GM18951 (cell line): ENCODE data around the gene ISOC2.

Experiments used
- POLR2A ChIP-seq: IDR thresholded peaks from 4 replicates; pipeline ENCODE4 v1.6.1; 2011; ENCODE audit warnings: mild to moderate bottlenecking; ENCODE audit not compliant: insufficient read length, insufficient read depth; ENCODE audit errors: extremely low read depth
- in situ Hi-C: fragments of 300-500 bp; cut with MboI; formaldehyde crosslinking; loops from one replicate; pipeline ENCODE4 v1.12.0; 2022; ENCODE audit warnings: low sequenced_read_pairs, mixed read lengths, inconsistent platforms; ENCODE audit not compliant: unreplicated experiment

The ISOC2 gene

GRCh38 chr19:55494172-55494761 lies 32.8 kb upstream of the ISOC2 start:
- in situ Hi-C loops: no loop called here
- no peak for TF ChIP-seq POLR2A

- in situ Hi-C loops: no loop called here
- TF ChIP-seq POLR2A: no peak
Measured at GRCh38 chr19:55493645-55494171, 32.3 kb upstream of the ISOC2 start.

- in situ Hi-C loops: no loop called here
- TF ChIP-seq POLR2A: no peak
Measured at GRCh38 chr19:55493052-55493644, 31.7 kb upstream of the ISOC2 start.

- in situ Hi-C loops: no loop called here
- TF ChIP-seq POLR2A: no peak
Measured at GRCh38 chr19:55492362-55492944, 31.0 kb upstream of the ISOC2 start.

DNA sequence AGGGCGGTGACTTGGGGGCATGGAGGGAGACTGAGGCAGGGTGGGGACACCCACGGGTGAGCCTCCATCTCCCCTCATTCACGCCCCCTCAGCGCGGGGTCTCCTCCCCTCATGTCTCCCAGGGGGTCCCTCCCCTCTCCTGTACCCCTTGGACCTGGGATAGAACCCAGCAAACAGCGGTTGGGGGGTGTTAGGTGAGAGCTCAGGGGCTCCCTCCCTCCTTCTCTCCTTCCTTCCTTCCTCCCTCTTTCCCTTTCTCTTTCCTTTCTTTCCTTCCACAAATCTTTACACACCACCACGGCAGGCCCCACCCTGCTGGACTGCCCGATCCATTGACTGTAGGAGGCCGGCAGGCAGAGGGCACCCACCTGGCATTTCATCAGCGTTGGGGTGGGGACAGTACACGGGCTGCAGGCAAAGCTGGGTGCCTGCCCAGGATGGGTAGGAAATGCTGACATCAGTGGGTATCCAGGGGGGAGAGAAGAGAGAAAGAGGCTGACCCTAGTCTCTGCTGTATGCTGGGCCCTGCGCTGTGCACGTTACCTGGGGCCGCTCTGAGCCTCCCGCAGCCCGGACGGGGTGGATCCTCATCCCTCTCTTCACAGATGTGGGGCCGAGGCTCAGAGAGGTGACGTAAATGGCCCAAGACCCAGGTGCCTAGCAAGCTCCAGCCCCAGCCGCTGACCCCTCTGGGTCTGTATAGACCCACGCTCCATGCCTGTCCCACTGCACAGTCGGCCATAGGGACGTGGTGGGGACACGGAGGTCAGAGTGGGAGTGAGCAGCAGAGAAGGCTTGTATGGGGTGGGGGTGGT lies 30.3 kb upstream of the ISOC2 start:
- no peak for TF ChIP-seq POLR2A
- in situ Hi-C loops: no loop called here

GRCh38 chr19:55490478-55491432 lies 29.3 kb upstream of the ISOC2 start:
- TF ChIP-seq POLR2A: no peak
- in situ Hi-C loops: no loop called here

DNA sequence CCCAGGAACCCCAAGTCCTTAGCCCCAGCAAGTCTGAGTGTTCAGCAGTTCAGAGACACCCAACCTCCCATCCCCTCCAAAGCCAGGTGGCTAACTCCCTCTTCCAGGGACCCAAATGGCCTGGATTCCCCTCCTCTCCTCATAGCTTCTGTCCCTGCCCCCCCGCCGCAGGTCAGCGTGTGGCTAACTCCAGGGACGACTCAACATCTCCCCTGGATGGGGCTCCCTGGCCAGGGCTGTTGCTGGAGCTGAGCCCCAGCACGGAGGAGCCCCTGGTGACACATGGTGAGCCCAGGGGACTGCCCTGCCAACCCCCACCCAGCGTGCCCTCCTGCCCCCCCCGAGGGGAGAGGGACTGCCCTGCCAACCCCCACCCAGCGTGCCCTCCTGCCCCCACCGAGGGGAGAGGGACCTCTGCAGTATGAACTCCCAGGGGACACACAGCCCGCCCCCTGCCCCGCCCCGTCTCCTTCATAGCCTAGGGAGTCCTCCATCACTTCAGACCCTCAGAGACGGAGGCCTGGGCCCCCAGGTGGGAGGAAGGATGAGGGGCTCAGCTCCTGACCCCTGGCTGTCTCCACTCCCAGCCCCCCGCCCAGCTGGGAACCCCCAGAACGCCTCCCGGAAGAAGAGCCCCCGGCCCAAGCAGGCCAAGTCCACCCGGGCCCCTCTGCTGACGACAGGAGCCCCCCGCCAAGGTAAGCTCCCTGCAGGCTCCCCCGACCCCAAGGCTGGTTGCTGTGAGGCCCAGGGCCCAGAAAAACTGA lies 28.5 kb upstream of the ISOC2 start:
- no peak for TF ChIP-seq POLR2A
- in situ Hi-C loops: no loop called here

DNA sequence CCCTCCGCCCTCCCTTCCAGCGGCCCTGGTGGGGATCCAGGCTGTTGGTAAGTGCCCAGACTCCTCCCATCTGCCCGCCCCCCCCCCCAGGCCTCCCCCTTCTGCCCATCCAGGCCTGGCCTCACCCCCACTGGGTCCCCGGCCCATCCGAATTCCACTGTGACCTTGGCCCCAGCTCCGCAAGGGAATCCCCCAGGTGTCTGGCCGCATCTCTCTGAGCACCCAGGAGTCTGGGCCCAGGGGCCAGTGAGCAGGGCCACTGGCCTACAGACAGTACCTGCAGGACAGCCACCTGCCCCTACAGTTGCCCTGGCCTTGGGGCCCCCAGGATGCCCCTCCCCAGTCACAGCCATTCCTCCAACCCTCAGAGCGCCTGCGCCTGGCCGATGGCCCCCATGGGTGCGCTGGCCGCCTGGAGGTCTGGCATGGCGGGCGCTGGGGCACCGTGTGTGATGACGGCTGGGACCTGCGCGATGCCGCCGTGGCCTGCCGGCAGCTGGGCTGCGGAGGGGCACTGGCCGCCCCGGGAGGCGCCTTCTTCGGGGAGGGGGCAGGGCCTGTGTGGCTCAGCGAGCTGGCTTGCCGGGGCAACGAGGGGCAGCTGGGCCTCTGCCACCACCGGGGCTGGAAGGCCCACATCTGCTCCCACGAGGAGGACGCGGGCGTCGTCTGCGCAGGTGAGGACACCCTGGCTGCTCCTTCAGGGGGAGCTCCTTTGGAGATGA lies 27.7 kb upstream of the ISOC2 start:
- in situ Hi-C loops: no loop called here
- no peak for TF ChIP-seq POLR2A

GRCh38 chr19:55487924-55488687 lies 26.7 kb upstream of the ISOC2 start, which contains the start of gene SSC5D:
SSC5D (plus strand) TSS chr19:55488436; CDS start chr19:55488590, 154 bp downstream.
- in situ Hi-C loops: no loop called here

More at GRCh38 chr19:55487924-55488687, 26.7 kb upstream of the ISOC2 start, which contains the start of gene SSC5D:
- TF ChIP-seq POLR2A: no peak
